GM19468 (cell line): ENCODE data around the gene CFAP43.

ENCODE experiments used
- ATAC-seq: cut with Tn5 transposase; IDR thresholded peaks from one replicate; pipeline ENCODE4 v1.9.1; 2021; ENCODE audit warnings: mild to moderate bottlenecking, moderate library complexity, moderate number of reproducible peaks; ENCODE audit not compliant: unreplicated experiment; ENCODE audit errors: extremely low read depth

The CFAP43 gene, protein sequence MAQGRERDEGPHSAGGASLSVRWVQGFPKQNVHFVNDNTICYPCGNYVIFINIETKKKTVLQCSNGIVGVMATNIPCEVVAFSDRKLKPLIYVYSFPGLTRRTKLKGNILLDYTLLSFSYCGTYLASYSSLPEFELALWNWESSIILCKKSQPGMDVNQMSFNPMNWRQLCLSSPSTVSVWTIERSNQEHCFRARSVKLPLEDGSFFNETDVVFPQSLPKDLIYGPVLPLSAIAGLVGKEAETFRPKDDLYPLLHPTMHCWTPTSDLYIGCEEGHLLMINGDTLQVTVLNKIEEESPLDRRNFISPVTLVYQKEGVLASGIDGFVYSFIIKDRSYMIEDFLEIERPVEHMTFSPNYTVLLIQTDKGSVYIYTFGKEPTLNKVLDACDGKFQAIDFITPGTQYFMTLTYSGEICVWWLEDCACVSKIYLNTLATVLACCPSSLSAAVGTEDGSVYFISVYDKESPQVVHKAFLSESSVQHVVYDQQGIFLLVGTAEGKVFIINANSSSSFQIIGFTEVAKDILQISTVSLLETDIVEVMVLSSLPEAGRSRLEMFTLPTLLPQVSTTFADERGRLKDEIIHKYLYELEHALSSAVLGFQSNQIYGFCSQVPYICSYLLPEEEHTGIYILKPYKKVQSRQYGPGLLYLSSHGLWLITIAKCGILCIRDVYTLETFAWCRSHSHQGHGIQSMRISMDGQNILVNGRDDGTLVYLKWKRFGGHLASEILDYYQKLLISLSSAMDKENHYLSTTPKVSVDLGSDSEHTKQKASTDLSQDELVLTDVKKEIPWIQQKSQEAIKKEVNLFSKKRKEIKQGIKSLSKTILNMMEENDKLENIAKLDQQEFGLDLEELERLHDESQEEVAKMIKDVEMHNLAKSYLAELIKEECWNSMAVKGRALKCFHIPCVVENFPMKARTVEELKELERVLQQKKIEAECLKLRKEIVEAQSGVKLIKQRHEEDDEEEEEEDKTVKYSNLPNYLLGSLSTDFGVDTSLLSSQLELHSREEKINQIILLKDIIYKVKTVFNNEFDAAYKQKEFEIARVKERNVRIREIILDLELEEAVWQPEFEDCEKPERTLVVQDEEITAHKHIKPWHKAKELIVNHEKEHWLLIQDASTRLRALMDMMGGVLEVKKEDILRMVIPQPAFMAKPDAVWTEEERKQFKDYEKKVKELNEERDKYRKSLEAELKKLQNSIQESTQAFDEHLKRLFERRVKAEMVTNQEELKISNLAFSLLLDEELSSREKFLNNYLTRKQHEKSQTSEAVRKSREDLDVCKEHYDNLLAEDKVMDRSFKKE (N-terminal part only)

DNA sequence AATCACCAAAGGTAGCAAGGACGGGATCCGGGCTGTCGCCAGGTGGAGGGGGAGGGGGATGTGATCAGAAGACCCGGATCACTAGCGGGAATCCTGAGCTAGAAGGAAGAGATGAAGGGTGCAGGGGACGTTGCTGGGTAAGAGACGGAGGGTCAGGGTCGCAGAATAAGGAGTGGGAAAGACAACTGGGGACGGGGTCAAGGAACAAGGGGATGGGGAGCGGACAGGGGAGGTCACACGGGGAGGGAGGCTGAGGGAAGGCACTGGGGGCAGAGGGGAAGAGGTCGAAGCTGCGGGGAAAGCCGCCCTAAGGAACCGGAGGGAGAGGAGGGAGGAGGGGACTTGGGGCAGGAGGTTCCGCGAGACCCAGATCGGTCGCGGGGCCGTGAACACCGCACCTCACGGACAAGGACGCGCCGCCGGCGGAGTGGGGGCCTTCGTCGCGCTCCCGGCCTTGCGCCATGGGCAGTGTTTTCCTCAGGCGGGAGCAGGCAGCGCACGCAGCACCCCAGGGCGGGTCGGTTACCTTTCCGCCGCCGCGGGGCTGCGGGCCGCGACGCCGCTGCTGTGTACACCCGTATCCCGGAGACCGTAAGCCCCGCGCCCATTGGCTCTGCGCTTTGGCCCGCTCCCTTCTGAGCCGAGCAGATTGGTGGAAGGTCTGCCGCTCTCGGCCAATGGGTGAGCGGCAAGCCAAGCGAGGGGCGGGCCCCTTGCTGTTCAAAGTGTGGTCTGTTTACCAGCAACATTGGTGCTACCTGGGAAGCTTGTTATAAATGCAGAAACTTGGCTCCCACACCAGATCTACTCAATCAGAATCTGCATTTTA lies at the start of gene CFAP43:
TSS of gene CFAP43 (minus strand) at position 581 of the 829 bp plus-strand sequence. CDS start at position 463, 118 bp downstream.
- peak; percentile 100 for ATAC-seq

GRCh38 chr10:104281694-104282093 lies 49.5 kb upstream of the CFAP43 start:
- ATAC-seq, result no peak

- no peak for ATAC-seq
Measured at GRCh38 chr10:104279550-104280259, 47.5 kb upstream of the CFAP43 start.

- no peak for ATAC-seq
Measured at GRCh38 chr10:104277785-104278184, 45.6 kb upstream of the CFAP43 start.

GRCh38 chr10:104276192-104276591 lies 44.0 kb upstream of the CFAP43 start:
- ATAC-seq, result no peak

- peak; percentile 54 for ATAC-seq
Measured at GRCh38 chr10:104274762-104275721, 42.9 kb upstream of the CFAP43 start.

GRCh38 chr10:104273899-104274575 lies 41.9 kb upstream of the CFAP43 start:
- ATAC-seq, result no peak

DNA sequence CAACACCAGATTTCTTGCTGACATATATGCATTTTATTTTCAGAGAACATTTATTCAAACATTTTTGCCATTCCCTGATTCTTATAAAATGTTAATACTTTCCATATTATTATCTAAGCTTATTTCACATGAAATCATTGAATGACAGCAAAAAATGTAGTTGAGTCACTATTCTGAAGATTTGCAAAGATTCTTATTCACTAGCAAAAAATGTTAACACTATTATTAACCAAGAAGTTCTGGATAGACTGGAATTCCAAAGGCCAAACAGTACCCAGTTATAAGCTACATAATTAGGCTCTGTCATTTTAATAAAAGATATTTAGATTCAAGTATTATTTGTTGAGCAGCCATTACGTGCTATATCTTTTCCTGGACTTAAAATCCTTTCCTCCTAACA lies 41.1 kb upstream of the CFAP43 start:
- ATAC-seq, result no peak

DNA sequence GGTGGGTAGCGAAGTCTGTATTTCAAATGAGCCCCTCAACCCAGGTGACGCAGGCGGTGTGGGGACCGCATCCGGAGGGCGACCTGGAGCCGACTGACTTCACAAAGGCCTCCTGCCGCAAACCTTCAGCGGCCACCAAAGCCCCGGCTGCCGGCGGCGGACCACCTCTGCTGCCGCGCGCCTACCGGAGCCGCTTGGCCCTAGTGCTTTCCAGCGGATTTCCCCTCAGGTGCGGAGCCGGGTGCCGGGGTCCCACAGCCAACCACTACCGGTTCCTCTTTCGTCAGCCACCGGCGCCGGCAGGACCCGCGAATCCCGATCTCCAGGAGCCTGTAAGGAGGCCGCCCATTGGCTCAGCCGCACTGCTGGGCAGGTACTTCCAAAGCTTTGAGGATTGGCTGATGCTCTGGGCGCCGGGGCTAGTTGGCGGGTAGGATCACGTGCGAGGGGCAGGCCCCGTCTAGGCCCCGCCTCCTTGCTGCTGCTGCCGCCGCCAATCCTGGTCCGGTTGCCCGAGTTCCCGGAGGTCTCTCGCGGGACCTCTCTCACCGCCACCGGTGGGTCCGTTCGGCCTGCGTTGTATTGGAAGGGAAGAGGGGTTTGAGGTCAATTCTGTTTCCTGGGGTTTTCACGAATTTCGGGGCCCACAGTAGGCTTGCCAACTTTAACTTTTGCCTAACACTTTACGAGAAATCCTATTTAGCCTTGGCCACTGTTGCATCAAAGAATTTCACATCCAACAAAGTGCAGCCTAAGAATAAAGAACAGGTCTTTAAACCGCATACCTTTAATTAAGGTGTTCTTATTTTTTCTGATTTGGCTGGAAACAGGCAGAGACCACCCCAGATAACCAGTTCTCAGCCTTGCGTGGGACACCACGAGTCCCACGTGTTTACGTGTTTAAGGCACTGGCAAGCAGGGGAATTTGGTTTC lies 36.8 kb upstream of the CFAP43 start, which contains the start of gene GSTO2:
TSS of gene GSTO2 (plus strand) at position 472 of the 933 bp plus-strand sequence. CDS start 5,732 bp downstream, outside the sequence.
- ATAC-seq, result peak; percentile 100

- no peak for ATAC-seq
Measured at GRCh38 chr10:104268405-104268712, 36.2 kb upstream of the CFAP43 start.

DNA sequence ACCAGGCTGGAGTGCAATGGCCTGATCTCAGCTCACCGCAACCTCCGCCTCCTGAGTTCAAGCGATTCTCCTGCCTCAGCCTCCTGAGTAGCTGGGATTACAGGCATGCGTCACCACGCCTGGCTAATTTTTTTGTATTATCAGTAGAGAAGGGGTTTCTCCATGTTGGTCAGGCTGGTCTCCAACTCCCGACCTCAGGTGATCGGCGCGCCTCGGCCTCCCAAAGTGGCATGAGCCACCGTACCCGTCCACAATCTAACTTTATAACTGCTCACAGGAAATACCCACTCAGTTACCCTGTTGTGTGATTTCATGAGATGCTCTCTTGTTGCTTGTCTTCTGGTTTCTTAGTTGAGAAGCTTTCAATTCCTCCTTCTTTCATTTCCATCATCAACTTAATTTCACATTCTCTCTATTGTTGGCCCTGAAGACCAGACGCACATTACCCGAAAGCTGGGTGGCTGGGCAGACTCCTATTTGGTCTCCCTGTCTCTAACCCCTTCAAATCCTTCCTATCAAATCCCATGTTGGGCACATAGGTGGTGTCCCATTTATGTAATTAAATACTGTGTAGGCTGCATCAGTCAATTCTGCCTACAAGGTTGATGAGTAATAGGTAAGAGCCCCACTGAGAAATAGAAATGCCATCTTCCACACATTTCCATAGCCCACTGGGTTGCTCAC lies 35.7 kb upstream of the CFAP43 start:
- no peak for ATAC-seq

DNA sequence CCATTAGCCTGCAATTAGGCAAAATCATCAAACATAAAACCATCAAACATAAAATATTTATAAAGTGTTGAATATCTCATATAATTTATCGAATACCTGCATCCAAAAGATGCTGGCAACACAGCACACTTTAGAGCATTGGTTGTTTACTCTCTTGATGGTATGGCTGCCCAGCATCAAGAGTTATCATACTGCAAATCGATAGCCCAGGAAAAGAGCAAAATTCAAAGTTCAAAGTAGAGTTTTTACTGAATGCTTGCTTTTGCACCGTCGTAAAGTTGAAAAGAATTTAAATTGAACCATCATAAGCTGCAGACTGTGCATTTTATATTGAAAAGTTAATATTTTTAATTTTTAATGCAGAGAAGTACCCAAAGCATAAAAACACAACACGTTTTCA lies 32.6 kb upstream of the CFAP43 start:
- no peak for ATAC-seq

- no peak for ATAC-seq
Measured at GRCh38 chr10:104262055-104262454, 29.9 kb upstream of the CFAP43 start.

DNA sequence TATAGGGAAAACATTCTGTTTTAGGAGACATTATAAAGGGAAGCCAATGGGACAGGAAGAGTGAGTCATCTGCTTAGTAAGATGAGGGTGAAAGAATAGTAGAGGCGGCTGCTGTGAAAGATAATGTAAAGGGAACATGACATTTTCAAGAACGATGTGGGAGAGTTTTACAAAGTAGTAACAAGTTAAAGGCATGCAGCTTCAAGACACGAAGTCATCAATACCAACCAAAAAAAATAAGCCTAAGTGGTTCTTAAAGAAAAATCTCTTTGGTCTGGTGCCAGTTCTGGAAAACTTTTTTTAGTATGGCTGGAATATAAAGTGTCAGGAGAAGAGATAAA lies 28.6 kb upstream of the CFAP43 start:
- ATAC-seq, result no peak

DNA sequence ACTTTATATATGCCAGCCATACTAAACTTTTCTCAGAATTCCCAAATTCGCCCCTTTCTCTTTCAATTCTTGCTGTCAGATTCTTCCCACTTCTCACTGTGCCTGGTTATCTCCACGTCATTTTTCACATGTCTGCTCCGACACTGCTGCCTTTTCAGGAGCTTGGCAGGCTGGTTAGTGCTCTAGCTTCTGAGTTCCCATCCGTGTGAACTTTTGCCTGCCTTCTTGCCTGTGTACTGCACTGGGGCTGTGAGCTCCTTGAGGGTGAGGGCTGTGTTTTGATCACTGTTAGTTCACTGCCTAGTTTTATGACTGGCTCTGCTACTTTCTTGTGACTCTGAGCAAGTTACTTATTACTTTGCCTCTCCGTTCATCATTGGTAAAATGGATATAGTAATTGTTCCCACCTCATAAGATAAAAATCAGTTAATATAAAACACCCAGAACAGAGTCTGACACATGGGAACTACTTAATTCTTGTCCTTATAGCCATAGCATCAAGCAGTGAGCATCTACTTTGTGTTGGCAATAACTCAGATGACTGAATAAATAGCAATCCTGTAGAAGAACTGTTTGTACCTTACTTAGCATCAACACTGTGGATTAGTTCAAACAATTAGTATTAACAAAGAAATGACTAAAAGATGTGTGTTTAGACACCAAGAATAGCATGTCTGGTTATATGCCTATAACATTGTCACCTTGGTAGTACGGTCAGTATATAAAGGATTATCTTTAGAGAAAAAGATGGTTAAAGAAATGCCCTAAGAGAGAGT lies 28.0 kb upstream of the CFAP43 start:
- no peak for ATAC-seq
